Activated CD4-positive, alpha-beta T cell treated with anti-CD3 and anti-CD28 coated beads, Interleukin-2, Interleukin-6, amounts not matched to agents 100 ng/mL and 50 ng/mL, durations not matched to agents 16 hours and 8 hours (primary cell): Measurements from ENCODE around the gene TIAM2.
A peak's percentile ranks its signal among the peaks of the same experiment; 100 is the strongest.
"Not testable (repeated sequence)": the region's sequence is repeated elsewhere in the genome, so short reads cannot be mapped to it uniquely, and the experiment has no call there.

Experiments
- DNase-seq: peaks from one replicate; pipeline ENCODE4 v3.0.0-alpha.2; 2020

TIAM2 gene

GRCh38 chr6:155106456-155107115 is 111.5 kb downstream of the TIAM2 start:
- DNase-seq = peak; percentile 41

GRCh38 chr6:155107432-155108069 is 112.4 kb downstream of the TIAM2 start:
- DNase-seq = peak; percentile 22

- DNase-seq = peak; percentile 16
These were observed 113.1 kb downstream of the TIAM2 start for GRCh38 chr6:155108070-155108820.

GRCh38 chr6:155110721-155111120 is 115.6 kb downstream of the TIAM2 start:
- DNase-seq = no peak

GRCh38 chr6:155112757-155113156 is 117.6 kb downstream of the TIAM2 start:
- no peak for DNase-seq

GRCh38 chr6:155115893-155116570 is 120.9 kb downstream of the TIAM2 start:
- DNase-seq = peak; percentile 26

- no peak for DNase-seq
These were observed 121.4 kb downstream of the TIAM2 start for GRCh38 chr6:155116571-155116910.

GRCh38 chr6:155117256-155117655 is 122.1 kb downstream of the TIAM2 start:
- no peak for DNase-seq

- no peak for DNase-seq
These were observed 122.7 kb downstream of the TIAM2 start for GRCh38 chr6:155117785-155118184.

- not testable (repeated sequence) for DNase-seq
These were observed 124.1 kb downstream of the TIAM2 start for GRCh38 chr6:155119201-155119600.

GRCh38 chr6:155120034-155120433 is 124.9 kb downstream of the TIAM2 start:
- DNase-seq = no peak

- no peak for DNase-seq
These were observed 126.2 kb downstream of the TIAM2 start for GRCh38 chr6:155121294-155121693.

GRCh38 chr6:155121699-155122098 is 126.6 kb downstream of the TIAM2 start:
- no peak for DNase-seq

- DNase-seq = no peak
These were observed 127.3 kb downstream of the TIAM2 start for GRCh38 chr6:155122199-155122950.

GRCh38 chr6:155123520-155123919 is 128.4 kb downstream of the TIAM2 start:
- DNase-seq = no peak

GRCh38 chr6:155125906-155126305 is 130.8 kb downstream of the TIAM2 start:
- DNase-seq = no peak

- DNase-seq = peak; percentile 87
These were observed 131.8 kb downstream of the TIAM2 start for GRCh38 chr6:155126727-155127439.

GRCh38 chr6:155128977-155129376 is 133.9 kb downstream of the TIAM2 start:
- DNase-seq = no peak

- no peak for DNase-seq
These were observed 134.6 kb downstream of the TIAM2 start for GRCh38 chr6:155129744-155130143.

GRCh38 chr6:155130161-155130853 is 135.2 kb downstream of the TIAM2 start:
- DNase-seq = peak; percentile 61

GRCh38 chr6:155132617-155133016 is 137.5 kb downstream of the TIAM2 start:
- no peak for DNase-seq
